Hematopoietic multipotent progenitor cell treated with erythropoietin and hydrocortisone succinate and interleukin-3 and kit ligand, for 17 days (in vitro differentiated cells): ENCODE data around the gene MBLAC1.
"Not testable (repeated sequence)": the region's sequence is repeated elsewhere in the genome, so short reads cannot be mapped to it uniquely, and the experiment has no call there.

Experiments used
- DNase-seq: peaks from one replicate; pipeline ENCODE4 v3.0.0-alpha.2; 2015; ENCODE audit warnings: low spot score

Gene MBLAC1

DNA sequence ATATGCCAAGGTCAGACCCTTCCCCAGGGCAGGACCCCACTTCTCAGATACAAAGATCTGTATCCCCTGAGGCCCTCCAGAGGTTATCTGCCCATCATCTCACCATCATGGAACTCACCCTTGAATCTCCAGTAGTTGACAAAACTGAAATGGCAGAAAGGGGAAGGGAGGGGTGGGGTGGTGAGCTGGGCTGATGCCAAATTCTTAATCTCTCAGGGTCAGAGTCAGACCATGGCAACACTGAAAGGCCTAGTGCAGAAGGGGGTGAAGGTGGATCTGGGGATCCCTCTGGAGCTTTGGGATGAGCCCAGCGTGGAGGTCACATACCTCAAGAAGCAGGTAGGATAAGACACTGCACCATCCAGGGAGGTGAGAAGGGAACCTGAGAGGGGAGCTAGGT is 4.2 kb upstream of the MBLAC1 start:
- DNase-seq = peak; percentile 78

- DNase-seq = peak; percentile 40
These were observed 2.2 kb upstream of the MBLAC1 start for GRCh38 chr7:100124301-100125230.

DNA sequence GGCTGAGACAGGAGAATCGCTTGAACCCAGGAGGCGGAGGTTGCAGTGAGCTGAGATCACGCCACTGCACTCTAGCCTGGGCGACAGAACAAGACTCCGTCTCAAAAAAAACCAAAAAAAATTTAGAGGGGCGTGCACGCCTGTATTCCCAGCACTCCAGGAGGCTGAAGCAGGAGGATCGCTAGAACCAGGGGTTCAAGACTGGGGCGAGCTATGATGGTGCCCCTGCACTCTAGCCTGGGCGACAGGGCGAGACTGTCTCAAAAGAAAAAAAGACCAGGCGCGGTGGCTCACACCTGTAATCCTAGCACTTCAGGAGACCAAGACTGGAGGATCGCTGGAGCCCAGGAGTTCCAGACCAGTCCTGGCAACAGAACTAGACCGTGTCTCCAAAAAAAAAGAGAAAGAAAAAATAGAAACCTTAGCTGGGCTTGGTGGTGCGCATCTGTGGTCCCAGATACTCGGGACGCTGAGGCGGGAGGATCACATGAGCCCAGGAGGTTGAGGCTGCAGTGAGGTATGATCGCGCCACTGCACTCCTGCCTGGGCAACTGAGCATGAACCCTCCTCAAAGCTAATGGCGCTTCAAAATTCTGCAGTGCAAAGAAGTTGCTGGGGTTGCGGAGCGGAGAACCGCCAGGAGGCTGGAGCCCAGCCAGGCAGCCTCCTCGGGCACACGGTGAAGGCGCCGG is 382 bp upstream of the MBLAC1 start:
- no peak for DNase-seq

DNA sequence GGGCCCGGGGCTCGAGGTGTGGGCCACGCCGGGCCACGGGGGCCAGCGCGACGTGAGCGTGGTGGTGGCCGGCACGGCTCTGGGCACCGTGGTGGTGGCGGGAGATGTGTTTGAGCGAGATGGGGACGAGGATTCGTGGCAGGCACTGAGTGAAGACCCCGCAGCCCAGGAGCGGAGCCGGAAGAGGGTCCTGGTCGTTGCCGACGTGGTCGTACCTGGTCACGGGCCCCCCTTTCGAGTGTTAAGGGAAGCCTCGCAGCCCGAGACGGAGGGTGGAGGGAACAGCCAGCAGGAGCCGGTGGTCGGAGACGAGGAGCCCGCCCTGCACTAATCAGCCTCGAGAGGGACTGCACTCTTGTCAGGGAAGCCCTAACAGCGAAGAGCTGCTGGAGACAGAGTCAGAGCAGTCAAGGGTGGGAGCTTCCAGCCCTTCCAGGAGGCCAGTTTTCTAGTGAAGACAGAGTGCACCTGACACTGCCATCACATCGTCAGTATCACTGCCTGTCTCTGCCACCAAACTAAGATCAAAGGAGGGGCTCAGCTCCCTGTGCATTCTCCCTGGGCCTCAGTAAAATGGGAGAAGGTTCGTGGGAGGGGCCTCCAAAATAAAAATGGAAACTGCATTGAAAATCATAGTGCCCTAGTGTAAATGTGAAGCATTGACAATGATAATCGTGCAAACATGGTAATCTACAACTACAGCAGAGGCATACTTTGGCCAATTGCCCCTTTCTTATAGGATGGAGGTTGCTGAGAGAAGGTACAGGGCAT is 1.3 kb downstream of the MBLAC1 start:
- DNase-seq = peak; percentile 16

GRCh38 chr7:100128637-100128963 is 1.8 kb downstream of the MBLAC1 start:
- no peak for DNase-seq

DNA sequence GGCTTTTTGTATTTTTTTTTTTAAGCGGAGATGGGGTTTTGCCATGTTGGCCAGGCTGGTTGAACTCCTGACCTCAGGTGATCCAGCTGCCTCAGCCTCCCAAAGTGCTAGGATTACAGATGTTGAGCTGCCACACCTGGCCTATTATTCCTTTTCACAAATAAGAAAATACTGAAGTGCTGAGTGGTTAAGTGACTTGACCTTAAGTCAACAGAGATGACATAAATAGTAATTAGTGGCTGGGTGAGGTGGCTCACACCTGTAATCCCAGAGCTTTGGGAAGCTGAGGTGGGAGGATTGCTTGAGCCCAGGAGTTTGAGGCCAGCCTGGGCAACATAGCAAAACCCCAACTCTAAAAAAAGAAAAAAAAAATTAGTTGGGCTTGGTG is 3.4 kb downstream of the MBLAC1 start:
- DNase-seq = not testable (repeated sequence)

- peak; percentile 82 for DNase-seq
These were observed 4.1 kb downstream of the MBLAC1 start for GRCh38 chr7:100130608-100131453.

DNA sequence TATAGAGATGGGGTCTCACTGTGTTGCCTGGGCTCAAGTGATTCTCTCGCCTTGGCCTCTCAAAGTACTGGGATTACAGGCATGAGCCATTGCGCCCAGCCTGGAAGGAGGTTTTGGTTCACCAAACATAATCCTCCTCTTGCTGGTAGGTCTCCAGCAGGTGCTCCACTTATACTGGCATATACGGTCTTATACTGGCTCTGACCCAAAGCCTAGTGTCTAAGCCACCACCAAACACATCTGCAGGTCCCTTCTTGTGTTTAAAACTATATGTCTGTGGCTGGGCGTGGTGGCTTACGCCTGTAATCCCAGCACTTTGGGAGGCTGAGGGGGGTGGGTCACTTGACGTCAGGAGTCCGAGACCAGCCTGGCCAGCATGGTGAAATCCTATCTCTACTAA is 5.4 kb downstream of the MBLAC1 start:
- DNase-seq = no peak

DNA sequence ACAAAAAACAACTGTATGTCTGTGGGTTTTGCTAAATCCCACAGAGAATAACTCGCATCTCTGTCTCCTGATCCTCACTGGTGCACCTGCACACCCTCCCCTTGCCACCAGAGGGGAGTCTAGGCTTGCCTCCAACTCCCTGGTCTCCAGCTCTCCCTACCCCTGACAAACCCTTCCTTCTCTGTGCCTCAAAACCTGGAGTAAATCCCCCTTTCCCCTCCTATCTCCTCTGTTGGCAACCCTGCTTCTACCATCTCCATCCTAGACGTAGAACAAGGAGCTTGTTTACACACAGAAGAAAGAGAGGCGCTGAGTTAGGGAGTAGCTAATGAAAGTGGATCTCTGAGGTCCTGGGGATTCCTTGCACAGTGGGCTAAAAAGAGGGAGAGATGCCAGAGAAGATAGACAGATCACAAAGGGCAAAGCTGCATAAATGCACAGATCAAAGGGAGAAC is 6.0 kb downstream of the MBLAC1 start:
- DNase-seq = peak; percentile 70

GRCh38 chr7:100137851-100138760 is 11.3 kb downstream of the MBLAC1 start:
- DNase-seq = no peak

GRCh38 chr7:100141555-100141949 is 14.8 kb downstream of the MBLAC1 start:
- DNase-seq = no peak

DNA sequence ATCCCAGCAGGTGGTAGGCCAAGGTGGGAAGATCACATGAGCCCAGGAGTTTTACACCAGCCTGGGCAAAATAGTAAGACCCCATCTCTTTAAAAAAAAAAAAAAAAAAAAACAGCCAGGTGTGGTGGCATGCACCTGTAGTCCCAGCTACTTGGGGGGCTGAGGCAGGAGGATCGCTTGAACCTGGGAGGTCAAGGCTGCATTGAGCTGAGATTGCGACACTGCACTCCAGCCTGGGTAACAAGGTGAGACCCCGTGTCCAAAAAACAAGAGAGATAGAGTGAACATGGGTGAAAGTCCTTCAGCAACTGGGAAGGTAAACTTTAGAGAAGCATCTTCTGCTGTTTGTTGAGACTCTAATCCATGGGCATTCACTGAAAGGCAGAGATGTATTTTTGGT is 15.7 kb downstream of the MBLAC1 start:
- DNase-seq = no peak

DNA sequence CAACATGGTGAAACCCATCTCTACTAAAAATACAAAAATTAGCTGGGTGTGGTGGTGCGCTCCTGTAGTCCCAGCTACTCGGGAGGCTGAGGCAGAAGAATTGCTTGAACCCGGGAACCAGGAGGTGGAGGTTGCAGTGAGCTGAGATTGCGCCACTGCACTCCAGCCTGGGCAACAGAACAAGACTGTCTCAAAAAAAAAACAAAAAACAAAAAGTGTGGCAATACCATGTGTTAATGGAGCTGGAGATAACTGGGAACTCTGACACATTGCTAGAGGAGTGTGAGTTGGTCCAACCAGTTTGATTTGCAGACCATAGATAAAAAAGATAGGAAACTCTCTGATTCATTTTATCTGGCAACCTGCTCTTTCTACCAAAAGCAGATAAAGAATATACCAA is 19.6 kb downstream of the MBLAC1 start:
- DNase-seq = not testable (repeated sequence)

DNA sequence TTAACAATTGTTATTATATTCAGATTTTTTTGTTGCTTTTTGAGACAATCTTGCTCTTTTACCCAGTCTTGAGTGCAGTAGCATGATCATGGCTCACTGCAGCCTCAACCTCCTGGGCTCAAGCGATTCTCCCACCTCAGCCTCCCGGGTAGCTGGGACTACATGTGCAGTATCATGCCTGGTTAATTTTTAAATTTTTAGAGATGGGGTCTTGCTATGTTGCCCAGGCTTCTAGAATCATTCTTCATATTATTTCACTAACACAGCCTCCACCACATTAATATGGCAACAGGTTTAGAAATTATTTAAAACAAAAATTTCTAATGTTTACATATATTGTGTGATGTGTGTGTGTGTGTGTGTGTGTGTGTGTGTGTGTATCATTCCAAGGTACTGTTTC is 20.5 kb downstream of the MBLAC1 start:
- no peak for DNase-seq

DNA sequence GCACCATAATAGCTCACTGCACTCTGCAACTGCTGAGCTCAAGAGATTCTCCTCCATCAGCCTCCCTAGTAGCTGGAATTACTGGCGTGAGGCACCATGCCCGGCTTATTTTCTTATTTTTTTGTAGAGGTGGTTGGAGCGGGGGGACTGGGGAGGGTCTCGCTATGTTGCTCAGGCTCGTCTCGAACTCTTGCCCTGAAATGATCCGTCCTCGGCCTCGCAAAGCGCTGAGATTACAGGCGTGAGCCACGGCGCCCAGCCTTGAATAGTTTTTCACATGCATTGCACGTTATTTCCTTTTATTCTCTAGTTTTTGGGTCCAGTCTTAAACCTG is 21.4 kb downstream of the MBLAC1 start:
- DNase-seq = no peak

DNA sequence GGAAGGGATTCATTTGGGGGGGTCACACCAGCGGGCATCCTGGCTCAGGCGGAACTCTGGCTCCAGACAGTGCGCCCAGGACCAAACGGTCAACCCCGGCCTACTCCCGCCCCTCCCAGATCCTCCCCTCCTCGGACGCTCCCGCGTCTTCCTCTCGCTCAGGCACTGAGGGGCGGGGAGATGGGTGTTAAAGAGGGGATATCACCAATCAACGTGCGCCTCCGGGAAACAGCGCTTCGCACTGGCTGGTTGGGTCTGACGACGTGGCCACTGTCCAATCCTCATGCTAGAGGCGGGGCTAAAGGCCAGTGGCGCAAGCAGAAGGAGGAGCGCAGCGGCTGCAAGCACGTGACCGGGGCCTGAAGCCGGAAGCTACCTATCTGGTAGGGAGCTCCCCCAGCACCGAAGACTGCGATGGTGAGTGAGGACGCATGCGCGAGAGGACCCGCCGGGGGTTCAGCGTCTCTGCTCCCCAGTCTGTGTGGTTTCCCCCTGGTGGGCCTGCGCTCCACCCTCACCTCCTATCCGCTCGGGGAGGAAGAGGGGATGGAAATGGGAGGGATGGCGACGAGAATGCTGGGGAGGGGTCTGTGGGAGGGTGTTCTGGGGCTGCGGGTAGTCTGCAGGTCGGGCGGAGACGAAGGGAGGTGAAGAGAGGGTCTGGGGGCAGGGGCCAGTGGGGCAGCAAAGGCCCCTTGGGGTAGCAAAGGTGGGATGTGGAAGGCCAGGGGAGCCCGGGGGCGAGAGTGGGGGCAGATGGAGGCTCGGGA is 22.0 kb downstream of the MBLAC1 start, which contains the start of gene LAMTOR4:
LAMTOR4 (plus strand) TSS at position 360 of the 770 bp plus-strand sequence; CDS start at position 415, 55 bp downstream.
- DNase-seq = peak; percentile 98

DNA sequence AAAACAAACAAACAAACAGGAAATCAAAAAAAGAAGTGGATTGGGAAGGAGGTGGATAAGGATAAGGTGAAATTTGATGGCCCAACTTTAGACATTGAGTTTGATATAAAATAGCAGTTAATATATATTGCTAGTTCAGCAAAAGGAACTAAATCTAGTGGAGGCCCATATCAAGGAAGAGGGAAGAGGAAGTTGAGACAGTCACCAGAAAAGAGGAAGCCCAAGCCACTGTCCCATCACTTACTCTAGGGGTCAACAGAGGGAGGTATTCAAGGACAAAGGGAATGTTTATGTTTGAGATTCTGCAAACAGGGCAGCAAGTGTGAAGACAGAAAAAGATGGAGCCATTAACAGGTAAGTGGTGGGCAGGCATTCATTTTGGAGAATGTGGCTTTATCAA is 25.6 kb downstream of the MBLAC1 start:
- DNase-seq = no peak

GRCh38 chr7:100152937-100153666 is 26.3 kb downstream of the MBLAC1 start:
- DNase-seq = no peak
